C4-2B (cell line): ENCODE measurements around the gene C19orf18.

Source experiments
- ZFX ChIP-seq: fragments of 450-650 bp; IDR thresholded peaks from 2 replicates; pipeline ENCODE4 v1.6.1; 2017
- TF ChIP-seq, protein P1 (sequence below): fragments of 450-650 bp; conservative IDR thresholded peaks from 2 replicates; pipeline ENCODE4 v1.5.1; 2017; ENCODE audit warnings: mild to moderate bottlenecking

GRCh38 chr19:58001895-58002369 is 27.6 kb upstream of the C19orf18 start:
- TF ChIP-seq, protein P1, sequence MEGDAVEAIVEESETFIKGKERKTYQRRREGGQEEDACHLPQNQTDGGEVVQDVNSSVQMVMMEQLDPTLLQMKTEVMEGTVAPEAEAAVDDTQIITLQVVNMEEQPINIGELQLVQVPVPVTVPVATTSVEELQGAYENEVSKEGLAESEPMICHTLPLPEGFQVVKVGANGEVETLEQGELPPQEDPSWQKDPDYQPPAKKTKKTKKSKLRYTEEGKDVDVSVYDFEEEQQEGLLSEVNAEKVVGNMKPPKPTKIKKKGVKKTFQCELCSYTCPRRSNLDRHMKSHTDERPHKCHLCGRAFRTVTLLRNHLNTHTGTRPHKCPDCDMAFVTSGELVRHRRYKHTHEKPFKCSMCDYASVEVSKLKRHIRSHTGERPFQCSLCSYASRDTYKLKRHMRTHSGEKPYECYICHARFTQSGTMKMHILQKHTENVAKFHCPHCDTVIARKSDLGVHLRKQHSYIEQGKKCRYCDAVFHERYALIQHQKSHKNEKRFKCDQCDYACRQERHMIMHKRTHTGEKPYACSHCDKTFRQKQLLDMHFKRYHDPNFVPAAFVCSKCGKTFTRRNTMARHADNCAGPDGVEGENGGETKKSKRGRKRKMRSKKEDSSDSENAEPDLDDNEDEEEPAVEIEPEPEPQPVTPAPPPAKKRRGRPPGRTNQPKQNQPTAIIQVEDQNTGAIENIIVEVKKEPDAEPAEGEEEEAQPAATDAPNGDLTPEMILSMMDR: no peak
- TF ChIP-seq ZFX: no peak
